Subcutaneous adipose tissue (tissue), 4 donors: Measurements from ENCODE around the gene PDZD7. TPM values are rescaled to one million over a fixed set of nuclear protein-coding genes. Genes with fewer than 3 reads are reported as not detected.

Source experiments
- total RNA-seq, 4 donors: library from RNA; depleted of rRNA; stranded (reverse); fragments of >200 nt; gene quantifications; one replicate each; pipeline ENCODE4 v1.1.0, GENCODE V29; 2016
- TF ChIP-seq, protein P1 (sequence below): fragments of 450-650 bp; IDR thresholded peaks from one replicate; pipeline ENCODE4 v1.5.1; 2016; ENCODE audit warnings: low read depth, mild to moderate bottlenecking, control low read depth, antibody characterized with exemption, moderate library complexity

The PDZD7 gene
- total RNA-seq, 4 donors from 2014 or later: 0.22 to 1.7 (median 0.92) TPM

DNA sequence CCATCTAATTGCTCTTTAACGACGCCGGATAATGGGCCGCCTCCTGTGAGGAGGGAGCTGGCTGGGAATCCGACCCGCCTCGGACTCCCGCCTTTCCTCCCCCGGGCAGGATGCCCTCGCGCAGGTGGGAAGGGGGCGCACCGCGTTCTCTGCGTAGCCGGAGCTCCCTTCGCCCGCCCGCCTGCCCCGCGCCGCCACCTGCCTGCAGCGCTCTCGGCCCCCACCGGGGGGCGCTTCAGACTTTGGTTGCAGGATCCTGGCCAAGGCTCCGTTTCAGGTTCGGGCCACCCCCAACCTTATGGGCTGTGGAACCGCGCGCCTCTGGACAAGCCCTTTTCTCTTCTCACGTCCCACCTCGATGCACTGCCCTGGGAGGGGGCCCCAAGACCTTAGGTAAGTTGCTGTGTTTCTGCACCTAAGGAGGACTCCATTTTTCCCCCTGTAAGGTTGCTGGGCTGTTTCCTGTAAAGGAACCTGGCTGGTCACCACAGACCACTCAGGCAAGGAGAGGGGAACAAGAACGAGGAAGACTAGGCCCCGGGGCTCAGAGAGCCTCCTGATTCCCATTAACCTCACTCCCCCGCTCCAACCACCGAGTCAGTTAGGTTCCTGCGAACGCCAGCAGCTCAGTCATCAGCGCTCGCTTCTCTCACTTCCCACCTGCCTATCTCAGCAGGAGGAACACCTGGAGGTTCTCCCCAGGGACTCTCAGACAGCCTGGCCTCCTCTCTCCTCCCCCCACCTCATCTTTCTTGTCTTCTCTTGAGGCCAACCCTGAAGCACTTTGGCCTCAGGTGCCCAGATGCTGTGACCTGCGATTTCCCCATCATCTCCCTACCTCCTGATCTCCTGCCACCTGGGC, 19.5 kb upstream of the PDZD7 start:
- TF ChIP-seq, protein P1, sequence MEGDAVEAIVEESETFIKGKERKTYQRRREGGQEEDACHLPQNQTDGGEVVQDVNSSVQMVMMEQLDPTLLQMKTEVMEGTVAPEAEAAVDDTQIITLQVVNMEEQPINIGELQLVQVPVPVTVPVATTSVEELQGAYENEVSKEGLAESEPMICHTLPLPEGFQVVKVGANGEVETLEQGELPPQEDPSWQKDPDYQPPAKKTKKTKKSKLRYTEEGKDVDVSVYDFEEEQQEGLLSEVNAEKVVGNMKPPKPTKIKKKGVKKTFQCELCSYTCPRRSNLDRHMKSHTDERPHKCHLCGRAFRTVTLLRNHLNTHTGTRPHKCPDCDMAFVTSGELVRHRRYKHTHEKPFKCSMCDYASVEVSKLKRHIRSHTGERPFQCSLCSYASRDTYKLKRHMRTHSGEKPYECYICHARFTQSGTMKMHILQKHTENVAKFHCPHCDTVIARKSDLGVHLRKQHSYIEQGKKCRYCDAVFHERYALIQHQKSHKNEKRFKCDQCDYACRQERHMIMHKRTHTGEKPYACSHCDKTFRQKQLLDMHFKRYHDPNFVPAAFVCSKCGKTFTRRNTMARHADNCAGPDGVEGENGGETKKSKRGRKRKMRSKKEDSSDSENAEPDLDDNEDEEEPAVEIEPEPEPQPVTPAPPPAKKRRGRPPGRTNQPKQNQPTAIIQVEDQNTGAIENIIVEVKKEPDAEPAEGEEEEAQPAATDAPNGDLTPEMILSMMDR: no peak

DNA sequence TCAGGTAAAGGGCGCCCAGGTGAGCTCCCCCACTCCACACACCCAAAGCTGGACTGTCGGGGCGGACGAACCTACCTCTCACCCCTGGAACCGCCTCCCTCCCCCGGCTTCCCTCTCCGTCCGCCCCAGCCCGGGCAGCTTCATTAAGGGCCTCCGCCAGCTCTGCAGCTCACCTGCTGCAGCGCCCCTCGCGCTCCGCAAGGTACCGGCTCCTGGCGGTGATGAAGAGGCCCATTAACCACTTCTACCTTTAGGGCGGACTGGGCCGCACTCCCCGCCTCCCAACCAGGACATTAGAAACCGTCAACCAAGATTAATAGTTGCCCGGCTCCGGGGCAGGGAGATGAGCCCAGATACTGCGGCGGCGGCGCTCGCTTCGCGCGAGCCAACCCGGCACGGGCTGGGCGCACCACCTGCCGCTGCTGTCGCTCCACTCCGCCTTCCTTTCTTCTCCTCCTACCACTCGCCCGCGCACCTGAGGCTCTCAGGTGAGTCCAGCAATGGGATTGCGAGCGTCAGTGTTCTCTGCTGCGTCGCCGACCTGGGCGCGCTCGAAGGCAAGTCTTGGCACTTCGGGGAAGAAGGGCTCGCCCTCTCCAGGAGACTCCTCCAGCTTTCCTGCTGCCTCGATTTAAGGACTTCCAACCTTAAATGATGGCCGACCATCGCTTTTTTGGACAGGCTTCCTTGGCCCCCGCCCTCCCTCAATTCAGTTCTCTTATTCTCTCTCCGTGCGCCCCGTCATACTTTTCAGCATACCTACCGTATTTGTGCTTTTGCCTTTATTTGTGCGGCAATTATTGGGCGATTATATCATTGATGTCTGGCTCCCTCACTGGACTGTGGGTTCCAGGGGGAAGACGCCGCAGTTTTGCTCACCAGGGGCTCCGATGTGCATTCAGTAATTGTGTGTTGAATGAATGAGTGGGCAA, 17.3 kb upstream of the PDZD7 start:
- TF ChIP-seq, protein P1: no peak

DNA sequence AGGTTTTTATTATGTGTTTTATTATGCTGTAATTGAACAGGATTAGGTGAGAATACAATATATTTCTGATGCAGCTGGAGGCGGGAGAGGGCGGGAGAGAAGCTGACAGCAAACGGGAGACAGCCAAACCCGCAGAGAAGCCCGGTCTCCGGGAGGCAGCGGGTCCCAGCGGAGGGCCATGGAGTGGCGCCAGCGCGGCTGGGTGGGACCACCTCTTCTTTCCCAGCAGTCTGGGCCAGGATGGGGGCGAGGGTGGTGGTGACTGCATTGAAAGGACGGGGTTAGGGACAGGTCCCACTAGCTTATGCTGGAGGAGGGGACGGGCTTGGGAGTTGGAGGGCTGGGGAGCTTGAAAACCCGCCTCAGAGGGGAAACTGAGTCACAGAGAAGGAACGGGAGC, 16.3 kb upstream of the PDZD7 start:
- TF ChIP-seq, protein P1: no peak

- TF ChIP-seq, protein P1: no peak
Observed at GRCh38 chr10:101046332-101047238, 15.7 kb upstream of the PDZD7 start.

DNA sequence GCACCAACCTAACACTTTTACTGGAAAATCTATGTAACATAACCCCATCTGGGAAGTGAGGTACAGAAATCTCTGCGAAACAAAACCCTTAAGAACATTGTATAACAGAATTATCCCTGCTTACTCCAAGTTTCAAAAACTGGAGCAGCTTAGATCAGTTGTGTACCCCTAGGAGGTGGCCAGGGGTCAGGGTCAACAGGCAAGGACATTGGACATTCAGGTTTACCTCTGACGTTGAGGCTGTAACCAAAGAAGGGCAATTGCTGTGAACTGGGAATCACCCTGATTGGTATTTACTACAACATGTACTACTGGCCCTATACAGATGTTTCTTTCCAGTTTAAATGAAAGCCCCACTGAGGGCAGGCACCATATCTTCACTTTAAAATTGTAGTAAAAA, 13.2 kb upstream of the PDZD7 start:
- TF ChIP-seq, protein P1: no peak

GRCh38 chr10:101043363-101043707, 12.4 kb upstream of the PDZD7 start:
- TF ChIP-seq, protein P1: no peak
